A549 (cell line): ENCODE measurements around the gene KANSL1. TPM values are rescaled to one million over a fixed set of nuclear protein-coding genes. Genes with fewer than 3 reads are reported as not detected.
A peak's percentile ranks its signal among the peaks of the same experiment; 100 is the strongest.

Experiments used
- ATAC-seq, 2 experiments: fragments of 200-7000 bp in 1 of 2; fragments of >200 bp in 1 of 2; cut with Nextera tagmentation in 1 of 2; cut with Tn5 transposase in 1 of 2; 3 replicates each; pipeline versions ENCODE4 v1.8.0 to v1.9.1; 2018 to 2020; ENCODE audit warnings: mild to moderate bottlenecking in 1 of 2, moderate library complexity in 1 of 2
- CTCF ChIA-PET: fragments of 300-600 bp; sonication (Branson Sonifier 250); formaldehyde crosslinking; extraction: SDS; loops from one replicate; lab custom pipeline; 2021; ENCODE audit warnings: antibody characterized with exemption, inconsistent platforms; lab: Yijun Ruan, JAX
- POLR2A ChIA-PET: fragments of 350-600 bp; formaldehyde crosslinking; extraction: SDS; loops from one replicate; lab custom pipeline; 2021; ENCODE audit warnings: antibody characterized with exemption, inconsistent platforms; lab: Yijun Ruan, JAX
- DNase-seq, 2 experiments: peaks; one replicate each; pipeline versions ENCODE4 v3.0.0 to v3.0.0-alpha.2; 2011 to 2016; ENCODE audit warnings: low read depth in 1 of 2, low spot score in 1 of 2
- FAIRE-seq: peaks from 2 replicates; lab custom pipeline; 2011; peaks lifted over from hg19 to GRCh38; lab: Jason Lieb, UNC
- H3K27ac ChIP-seq, 2 experiments: fragments of >200 bp; sonication (Bioruptor Twin); formaldehyde crosslinking; 3 replicates each; pipeline ENCODE4 v1.5.1; 2016 to 2017
- H3K4me1 ChIP-seq: fragments of >200 bp; sonication (Bioruptor Twin); formaldehyde crosslinking; 3 replicates; pipeline ENCODE4 v1.6.1; 2016
- H3K4me2 ChIP-seq: fragments of >200 bp; sonication (Bioruptor Twin); formaldehyde crosslinking; 3 replicates; pipeline ENCODE4 v1.6.1; 2016
- H3K4me3 ChIP-seq: fragments of >200 bp; sonication (Bioruptor Twin); formaldehyde crosslinking; 3 replicates; pipeline ENCODE4 v1.5.1; 2016
- H3K9me3 ChIP-seq: fragments of >200 bp; sonication (Bioruptor Twin); formaldehyde crosslinking; 3 replicates; pipeline ENCODE4 v1.6.1; 2016
- BCL3 ChIP-seq: fragments of >200 bp; sonication (Bioruptor Twin); formaldehyde crosslinking; IDR thresholded peaks from 3 replicates; pipeline ENCODE4 v1.6.1; 2016
- BHLHE40 ChIP-seq: IDR thresholded peaks from 2 replicates; pipeline ENCODE4 v1.6.1; 2012; ENCODE audit warnings: low read depth, low read length, inconsistent platforms
- CBX8 ChIP-seq: fragments of 200-600 bp; sonication (generic); IDR thresholded peaks from 2 replicates; pipeline ENCODE4 v1.6.1; 2016
- CEBPB ChIP-seq, 2 experiments: fragments of >200 bp in 1 of 2; sonication (Bioruptor Twin) in 1 of 2; formaldehyde crosslinking in 1 of 2; IDR thresholded peaks; 2 replicates each; pipeline ENCODE4 v1.6.1; 2012 to 2016
- CHD2 ChIP-seq: fragments of 150-350 bp; IDR thresholded peaks from 2 replicates; pipeline ENCODE4 v1.6.1; 2014; ENCODE audit warnings: low read length; ENCODE audit not compliant: partially characterized antibody
- E2F6 ChIP-seq: IDR thresholded peaks from 2 replicates; pipeline ENCODE4 v1.6.1; 2012; ENCODE audit warnings: low read depth, borderline replicate concordance
- EHF ChIP-seq: fragments of 250-450 bp; sonication (Bioruptor Pico); IDR thresholded peaks from 2 replicates; pipeline ENCODE4 v1.5.0; 2020; ENCODE audit warnings: mild to moderate bottlenecking
- EP300 ChIP-seq, 2 experiments: fragments of >200 bp; sonication (Bioruptor Twin); formaldehyde crosslinking; IDR thresholded peaks; 2 replicates in 1 of 2; 3 replicates in 1 of 2; pipeline ENCODE4 v1.6.1; 2016 to 2017
- ESRRA ChIP-seq: fragments of 150-350 bp; IDR thresholded peaks from 2 replicates; pipeline ENCODE4 v1.6.1; 2014; ENCODE audit warnings: mild to moderate bottlenecking, low read length, borderline replicate concordance
- FOSL2 ChIP-seq, 2 experiments: fragments of 450-650 bp in 1 of 2; fragments of >200 bp in 1 of 2; sonication (Bioruptor Twin) in 1 of 2; formaldehyde crosslinking; IDR thresholded peaks; 2 replicates each; pipeline versions ENCODE4 v1.5.0 to v1.6.1; 2016 to 2020; ENCODE audit warnings: mild to moderate bottlenecking in 1 of 2, moderate library complexity in 1 of 2
- FOXS1 ChIP-seq: fragments of 250-450 bp; sonication (Bioruptor Pico); IDR thresholded peaks from 2 replicates; pipeline ENCODE4 v1.5.0; 2020; ENCODE audit warnings: mild to moderate bottlenecking, moderate library complexity
- GATA3 ChIP-seq: IDR thresholded peaks from 2 replicates; pipeline ENCODE4 v1.6.1; 2012; ENCODE audit warnings: borderline replicate concordance
- HMGXB4 ChIP-seq: fragments of 250-450 bp; sonication (Bioruptor Pico); IDR thresholded peaks from 2 replicates; pipeline ENCODE4 v1.5.0; 2021; ENCODE audit warnings: mild to moderate bottlenecking, moderate library complexity, borderline replicate concordance
- HOXA7 ChIP-seq: fragments of 250-450 bp; sonication (Bioruptor Pico); IDR thresholded peaks from 2 replicates; pipeline ENCODE4 v1.5.0; 2020; ENCODE audit warnings: mild to moderate bottlenecking, moderate library complexity
- HOXB13 ChIP-seq: fragments of 250-450 bp; sonication (Bioruptor Pico); IDR thresholded peaks from 2 replicates; pipeline ENCODE4 v1.5.0; 2020; ENCODE audit warnings: low read depth, mild to moderate bottlenecking, moderate library complexity
- HOXB5 ChIP-seq: fragments of 250-450 bp; sonication (Bioruptor Pico); IDR thresholded peaks from 2 replicates; pipeline ENCODE4 v1.5.0; 2020; ENCODE audit warnings: mild to moderate bottlenecking, moderate library complexity
- JUN ChIP-seq, 2 experiments: fragments of >200 bp; sonication (Bioruptor Twin); formaldehyde crosslinking; IDR thresholded peaks; 2 replicates in 1 of 2; 3 replicates in 1 of 2; pipeline ENCODE4 v1.6.1; 2016 to 2017
- KDM1A ChIP-seq: fragments of 200-600 bp; sonication (generic); IDR thresholded peaks from 2 replicates; pipeline ENCODE4 v1.6.1; 2016; ENCODE audit warnings: low read depth, mild to moderate bottlenecking
- KDM5A ChIP-seq: fragments of 200-600 bp; sonication (generic); IDR thresholded peaks from 2 replicates; pipeline ENCODE4 v1.6.1; 2016; ENCODE audit warnings: antibody characterized with exemption, mild to moderate bottlenecking
- MAX ChIP-seq: IDR thresholded peaks from 2 replicates; pipeline ENCODE4 v1.6.1; 2012
- MAZ ChIP-seq: fragments of 150-350 bp; IDR thresholded peaks from 2 replicates; pipeline ENCODE4 v1.6.1; 2014; ENCODE audit warnings: antibody characterized with exemption, low read depth, low read length, borderline replicate concordance
- NFE2L2 ChIP-seq: fragments of 150-350 bp; conservative IDR thresholded peaks from 2 replicates; pipeline ENCODE4 v1.6.1; 2014; ENCODE audit warnings: low read length
- NR3C1 ChIP-seq: fragments of >200 bp; sonication (Bioruptor Twin); formaldehyde crosslinking; IDR thresholded peaks from 3 replicates; pipeline ENCODE4 v1.6.1; 2017
- PHF8 ChIP-seq: fragments of 200-600 bp; sonication (generic); IDR thresholded peaks from 2 replicates; pipeline ENCODE4 v1.6.1; 2016; ENCODE audit warnings: low read depth, mild to moderate bottlenecking, antibody characterized with exemption, moderate library complexity, borderline replicate concordance
- RAD21 ChIP-seq, 2 experiments: fragments of >200 bp in 1 of 2; sonication (Bioruptor Twin) in 1 of 2; formaldehyde crosslinking in 1 of 2; IDR thresholded peaks in 1 of 2; conservative IDR thresholded peaks in 1 of 2; 2 replicates in 1 of 2; 3 replicates in 1 of 2; pipeline ENCODE4 v1.6.1; 2012 to 2018; ENCODE audit warnings: inconsistent platforms in 1 of 2
- RARB ChIP-seq: fragments of 250-450 bp; sonication (Bioruptor Pico); IDR thresholded peaks from 2 replicates; pipeline ENCODE4 v1.8.0; 2021; ENCODE audit warnings: mild to moderate bottlenecking, moderate library complexity
- REST ChIP-seq: fragments of 200-600 bp; sonication (generic); IDR thresholded peaks from 2 replicates; pipeline ENCODE4 v1.6.1; 2016; ENCODE audit warnings: antibody characterized with exemption, mild to moderate bottlenecking, moderate library complexity
- RNF2 ChIP-seq: fragments of 200-600 bp; sonication (generic); IDR thresholded peaks from 2 replicates; pipeline ENCODE4 v1.6.1; 2016; ENCODE audit warnings: low read depth, mild to moderate bottlenecking, antibody characterized with exemption, moderate library complexity, borderline replicate concordance
- SREBF2 ChIP-seq: fragments of 450-650 bp; IDR thresholded peaks from 2 replicates; pipeline ENCODE4 v1.6.1; 2014; ENCODE audit warnings: mild to moderate bottlenecking, moderate library complexity
- TP53 ChIP-seq: fragments of 250-450 bp; sonication (Bioruptor Pico); IDR thresholded peaks from 2 replicates; pipeline ENCODE4 v1.5.0; 2021; ENCODE audit warnings: mild to moderate bottlenecking, moderate library complexity
- USF2 ChIP-seq: fragments of 450-650 bp; IDR thresholded peaks from 2 replicates; pipeline ENCODE4 v1.6.1; 2014; ENCODE audit warnings: antibody characterized with exemption
- WGBS: methylation state at CpG from one replicate; pipeline ENCODE4 v1.1.6; 2017; ENCODE audit errors: missing lambda C conversion rate; 5-methylcytosine and 5-hydroxymethylcytosine counted together
- polyA plus RNA-seq, 4 experiments: library from polyadenylated mRNA; depleted of rRNA in 3 of 4; stranded (reverse); fragments of >200 nt; fragmentation: RNase III in 1 of 4; extraction: RNeasy Plus Mini Kit Qiagen cat#74134 plus additional on column Dnase treatment in 1 of 4; gene quantifications; 2 replicates in 3 of 4; 3 replicates in 1 of 4; pipeline ENCODE4 v1.2.3, GENCODE V29; 2011 to 2017

The KANSL1 gene
- polyA plus RNA-seq, 2 of the 4 experiments (the other 2 are of a cell fraction): 22.6 to 27.9 TPM

- TF ChIP-seq KDM1A (peak; percentile 96), ESRRA (no peak), HMGXB4 (no peak), FOSL2 (IDR thresholded peaks at IDR 0.05) (no peak), FOSL2 (CRISPR knock-in tag; IDR thresholded peaks at IDR 0.05) (no peak), HOXB13 (no peak), SREBF2 (no peak), BCL3 (peak; percentile 60; the same call in 2 of the 3 replicates), USF2 (peak; percentile 84), RNF2 (no peak), PHF8 (peak; percentile 41), NR3C1 (no peak), EP300 (IDR thresholded peaks at IDR 0.05) (peak in 1 of 2 experiments; percentile 3; a peak in 1 of 5 replicates), TP53 (CRISPR knock-in tag) (0 out of 2 replicates have a peak, but pooled peaks have one; percentile 15), HOXB5 (peak; percentile 35; the same call in 1 of the 2 replicates), EHF (CRISPR knock-in tag) (no peak), JUN (IDR thresholded peaks at IDR 0.05) (peak in 1 of 2 experiments; percentile 63; a peak in 2 of 5 replicates), GATA3 (no peak), FOXS1 (no peak), REST (peak; percentile 48)
Measured at GRCh38 chr17:46192439-46193150, 634 bp downstream of the KANSL1 start (continued).

- Histone ChIP-seq H3K4me3 (peak overlapping the region; percentile 65), H3K9me3 (no peaks in the 10 kb centered on the region), H3K27ac (peak overlapping the region; percentile 90 to 97), H3K4me2 (peak overlapping the region; percentile 86), H3K4me1 (peaks cover 63% of the 10 kb centered on the region)
- ATAC-seq (no peak), FAIRE-seq (no peak), DNase-seq (no peak)
- ChIA-PET CTCF (interaction anchor here (1.1 to 2.9 kb wide), 8 partner anchors 16 to 191 kb away, joined by 3 to 205 read pairs (median 48); no protein-coding TSS in a partner anchor), POLR2A (interaction anchor here (0.6 to 2.3 kb wide), 5 partner anchors 20 to 148 kb away, joined by 5 to 23 read pairs (median 13); no protein-coding TSS in a partner anchor)
- WGBS: 2% methylated on average over 7 of the region's 7 CpGs
- TF ChIP-seq SREBF2: no peak
- TF ChIP-seq CHD2: no peak
- TF ChIP-seq BHLHE40: no peak
- TF ChIP-seq EP300 (IDR thresholded peaks at IDR 0.05): peak in 1 of 2 experiments; percentile 15; a peak in 1 of 5 replicates
- no peak for TF ChIP-seq FOSL2 (IDR thresholded peaks at IDR 0.05)
- TF ChIP-seq FOSL2 (CRISPR knock-in tag; IDR thresholded peaks at IDR 0.05): no peak
- no peak for TF ChIP-seq HOXA7 (CRISPR knock-in tag)
- 0 out of 5 replicates have a peak, but pooled peaks of 1 of the 2 experiments have one; percentile 2 for TF ChIP-seq RAD21 (conservative IDR thresholded peaks at IDR 0.05 in 1 of 2, IDR thresholded peaks at IDR 0.05 in 1 of 2)
- no peak for TF ChIP-seq MAX
- no peak for TF ChIP-seq KDM5A
- no peak for TF ChIP-seq ESRRA
- TF ChIP-seq MAZ: no peak
- no peak for TF ChIP-seq RARB (CRISPR knock-in tag)
- no peak for TF ChIP-seq CEBPB (IDR thresholded peaks at IDR 0.05)
- no peak for TF ChIP-seq NFE2L2
- TF ChIP-seq CBX8: no peak
- no peak for TF ChIP-seq JUN (IDR thresholded peaks at IDR 0.05)
- no peak for TF ChIP-seq E2F6
- TF ChIP-seq KDM1A: no peak
Measured at GRCh38 chr17:46192189-46192438, 1.1 kb downstream of the KANSL1 start.
